GM21723 (cell line): ENCODE results near the gene DYSF.
"Not testable (repeated sequence)": the region's sequence is repeated elsewhere in the genome, so short reads cannot be mapped to it uniquely, and the experiment has no call there.

ENCODE experiments used
- ATAC-seq: cut with Tn5 transposase; IDR thresholded peaks from one replicate; pipeline ENCODE4 v1.9.1; 2021; ENCODE audit warnings: mild to moderate bottlenecking, moderate library complexity; ENCODE audit not compliant: unreplicated experiment

Gene DYSF

GRCh38 chr2:71633086-71633485, 179.7 kb downstream of the DYSF start:
- no peak for ATAC-seq

GRCh38 chr2:71634567-71634966, 181.2 kb downstream of the DYSF start:
- ATAC-seq = no peak

DNA sequence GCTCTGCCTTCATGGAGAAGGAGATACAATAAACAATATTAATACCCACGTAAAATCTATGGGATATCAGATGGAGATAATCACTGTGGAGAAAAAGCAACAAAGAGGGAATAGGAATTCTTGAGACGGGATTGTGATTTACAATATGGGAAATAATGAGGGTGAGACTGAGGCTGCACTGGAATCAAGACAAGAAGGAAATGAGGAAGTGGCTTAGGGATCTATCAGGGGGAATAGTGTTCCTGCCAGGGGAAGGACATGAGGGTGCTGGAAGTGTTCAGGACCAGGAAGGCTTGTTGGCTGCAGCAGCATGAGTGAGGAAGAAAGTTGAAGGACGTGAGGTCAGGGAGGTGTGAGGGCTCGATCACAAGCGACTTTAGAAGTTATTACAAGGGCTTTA, 182.4 kb downstream of the DYSF start:
- no peak for ATAC-seq

GRCh38 chr2:71637168-71637567, 183.8 kb downstream of the DYSF start:
- no peak for ATAC-seq

DNA sequence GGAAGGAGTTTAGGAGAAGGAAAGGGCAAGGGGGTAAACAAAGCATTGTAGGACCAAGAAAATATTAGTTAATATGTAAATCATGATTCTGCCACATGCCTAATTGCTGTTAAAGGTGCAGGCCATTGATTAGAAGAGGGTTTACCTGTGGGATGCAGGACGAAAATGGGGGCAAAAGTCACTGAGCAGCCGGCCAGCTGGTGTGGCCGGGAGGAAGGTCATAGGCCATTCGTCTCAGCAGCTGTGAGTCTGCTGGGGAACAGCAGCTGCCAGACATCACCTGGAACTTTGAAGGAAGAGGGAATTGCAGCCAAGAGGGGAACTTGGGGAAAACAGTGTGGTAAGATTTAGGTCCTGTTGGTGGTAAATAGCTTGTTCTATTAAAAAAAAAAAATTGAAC, 184.4 kb downstream of the DYSF start:
- ATAC-seq = no peak

DNA sequence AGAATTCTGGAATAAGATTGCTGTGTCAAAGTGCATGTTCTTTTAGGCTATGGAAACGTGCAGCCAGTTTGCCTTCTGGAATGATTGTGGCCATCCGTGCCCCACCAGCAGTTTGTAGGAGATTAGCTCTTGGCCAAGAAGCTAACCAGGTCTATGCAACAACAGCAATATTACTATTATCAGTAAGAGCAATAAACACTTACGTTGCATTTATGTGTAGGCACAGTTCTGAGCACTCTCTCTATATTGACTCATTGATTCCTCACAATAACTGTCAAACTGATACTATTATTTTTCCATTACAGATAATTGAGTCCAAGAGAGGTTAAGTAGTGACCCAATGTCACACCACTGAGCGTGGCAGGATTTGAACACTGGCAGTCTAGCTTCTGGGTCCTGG, 186.4 kb downstream of the DYSF start:
- no peak for ATAC-seq

- ATAC-seq = no peak
Observed at GRCh38 chr2:71640489-71640888, 187.1 kb downstream of the DYSF start.

DNA sequence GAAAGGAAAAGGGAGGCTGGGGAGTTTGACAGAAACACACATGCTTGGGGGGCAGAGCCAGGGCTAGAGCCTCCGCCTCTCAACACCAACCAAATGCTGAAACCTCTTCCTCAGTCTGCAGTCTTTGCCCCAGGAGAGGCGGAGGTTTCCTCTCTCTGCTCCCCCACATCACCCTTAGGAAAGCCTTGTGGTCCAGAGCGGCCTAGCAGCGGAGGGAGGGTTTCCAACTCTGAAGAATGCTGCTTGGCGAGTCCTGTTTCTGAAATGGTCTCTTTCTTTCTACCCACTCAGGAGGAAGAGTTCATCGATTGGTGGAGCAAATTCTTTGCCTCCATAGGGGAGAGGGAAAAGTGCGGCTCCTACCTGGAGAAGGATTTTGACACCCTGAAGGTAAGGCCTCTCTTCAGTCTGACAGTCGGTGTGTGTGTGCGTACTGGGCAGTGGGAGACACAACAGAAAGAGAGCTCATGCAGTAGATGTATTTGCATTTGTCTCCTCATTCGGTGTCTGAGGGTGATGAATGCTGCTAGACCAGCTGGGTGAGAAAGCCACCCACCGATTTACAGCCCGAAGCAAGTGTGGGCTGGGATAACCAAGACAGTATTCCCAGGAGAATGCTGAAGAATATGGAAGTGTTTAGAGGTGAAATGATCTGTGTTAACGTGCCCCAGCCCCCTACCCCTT, 190.5 kb downstream of the DYSF start:
- ATAC-seq = no peak

DNA sequence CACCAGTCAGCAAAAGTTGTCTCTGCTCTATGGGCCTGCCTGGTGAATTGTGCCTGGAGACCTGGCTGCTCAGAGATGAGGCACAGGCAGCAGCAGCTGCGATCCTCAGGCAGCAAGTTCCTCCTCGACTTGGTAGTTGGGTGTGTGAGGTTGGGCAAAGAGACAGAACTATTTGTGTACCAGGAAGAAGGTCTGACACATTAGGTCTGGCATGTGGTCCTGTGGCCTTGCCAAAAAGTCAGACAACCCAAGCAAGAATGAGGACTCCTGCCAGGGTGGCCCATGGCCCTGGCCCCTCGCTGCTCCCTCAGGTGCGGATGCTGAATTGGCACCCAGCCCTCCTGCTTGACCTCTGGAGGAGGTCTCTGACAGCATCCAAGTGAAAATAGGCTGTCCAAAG, 192.7 kb downstream of the DYSF start:
- no peak for ATAC-seq

DNA sequence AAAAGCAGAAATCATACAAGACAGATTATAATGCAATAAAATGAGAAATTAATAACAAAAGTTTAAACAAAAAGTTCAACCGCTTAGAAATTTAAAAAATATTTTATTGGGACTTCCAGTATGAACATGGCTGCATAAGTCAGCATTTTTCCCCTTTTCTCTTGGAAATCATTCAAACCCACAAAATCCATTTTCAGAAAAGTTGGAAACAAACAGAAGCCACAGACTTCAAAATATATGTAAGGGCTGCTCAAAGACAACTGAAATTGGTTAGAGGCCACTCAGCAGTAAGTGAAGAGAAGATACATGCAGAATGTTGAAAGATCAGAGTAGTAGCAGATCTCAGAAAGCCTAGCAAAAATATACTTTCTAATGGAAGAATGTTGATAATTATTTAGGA, 194.0 kb downstream of the DYSF start:
- ATAC-seq = no peak

GRCh38 chr2:71655498-71655897, 202.1 kb downstream of the DYSF start:
- no peak for ATAC-seq

GRCh38 chr2:71658256-71658655, 204.9 kb downstream of the DYSF start:
- not testable (repeated sequence) for ATAC-seq

GRCh38 chr2:71658771-71659170, 205.4 kb downstream of the DYSF start:
- no peak for ATAC-seq

DNA sequence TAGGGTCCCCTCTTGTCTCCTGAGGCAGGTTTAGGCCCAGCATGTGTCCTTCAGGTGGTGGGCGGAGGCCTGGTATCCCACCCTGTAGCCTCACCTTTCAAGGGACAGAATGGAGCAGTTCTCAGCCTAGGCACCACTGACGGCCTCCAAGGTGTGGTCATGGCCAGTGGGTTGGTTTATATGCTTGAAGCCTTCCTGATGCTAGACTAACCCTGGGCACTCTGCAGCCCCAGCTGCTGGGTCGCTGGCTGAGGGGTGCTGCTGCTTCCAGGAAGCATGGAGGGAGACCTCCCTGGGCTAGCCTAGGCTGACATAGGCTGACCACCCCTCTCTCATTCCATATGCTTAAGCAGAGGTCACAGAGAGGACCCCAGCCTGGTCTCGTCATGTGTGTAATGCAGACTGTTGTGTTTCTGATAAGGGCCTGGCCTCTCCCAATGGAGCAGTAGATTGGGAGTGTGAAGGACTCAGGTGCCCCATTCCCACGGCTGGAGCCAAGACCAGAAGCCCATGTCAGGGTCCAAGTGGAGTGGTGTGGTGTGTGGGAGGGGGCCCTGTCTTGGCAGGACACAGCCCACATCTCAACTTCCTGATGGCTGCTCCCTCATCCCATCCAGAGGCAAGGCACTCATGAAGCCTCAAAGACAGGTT, 206.6 kb downstream of the DYSF start:
- no peak for ATAC-seq

GRCh38 chr2:71661782-71662181, 208.4 kb downstream of the DYSF start:
- ATAC-seq = no peak

- no peak for ATAC-seq
Observed at GRCh38 chr2:71662665-71663394, 209.5 kb downstream of the DYSF start.

- ATAC-seq = no peak
Observed at GRCh38 chr2:71664161-71664560, 210.8 kb downstream of the DYSF start.

DNA sequence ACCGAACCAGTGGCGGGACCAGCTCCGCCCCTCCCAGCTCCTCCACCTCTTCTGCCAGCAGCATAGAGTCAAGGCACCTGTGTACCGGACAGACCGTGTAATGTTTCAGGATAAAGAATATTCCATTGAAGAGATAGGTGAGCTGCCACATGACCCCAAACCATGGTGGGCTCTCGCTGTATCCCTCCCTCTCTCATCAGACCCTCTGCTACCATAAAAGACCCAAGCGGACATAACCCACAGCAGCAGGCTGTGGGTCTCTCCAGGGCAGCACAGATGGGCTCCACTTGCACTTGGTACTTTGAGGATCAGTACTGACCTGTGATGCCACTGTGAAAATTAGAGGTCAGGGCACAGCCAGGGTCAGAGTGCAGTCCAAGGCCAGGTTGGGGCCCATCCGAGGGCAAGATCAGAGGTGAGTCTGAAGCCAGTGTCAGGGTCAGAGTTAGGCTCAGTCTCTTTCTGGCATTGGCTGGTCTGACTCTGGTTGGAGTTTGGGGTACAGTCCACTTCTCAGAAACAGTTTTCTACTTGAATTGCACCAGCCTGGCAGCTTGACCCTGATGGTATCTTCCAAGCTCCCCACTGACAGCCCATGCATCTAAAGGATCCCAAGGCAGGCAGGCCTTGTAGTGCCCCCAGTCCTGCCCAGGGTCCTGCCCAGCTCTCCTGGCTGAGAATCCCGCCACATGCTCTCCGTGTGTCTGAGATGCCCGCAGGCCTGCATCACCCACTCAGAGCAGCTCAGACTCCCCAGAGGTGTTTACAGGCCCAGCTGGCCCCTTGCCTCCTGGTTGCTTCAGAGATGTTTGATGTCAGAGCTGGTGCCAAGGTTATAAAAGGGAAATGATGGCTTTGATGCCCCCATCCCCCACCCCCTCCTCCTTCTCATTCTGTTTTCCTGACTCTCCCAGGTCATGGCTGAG, 212.1 kb downstream of the DYSF start:
- ATAC-seq = no peak

GRCh38 chr2:71666094-71666474, 212.7 kb downstream of the DYSF start:
- no peak for ATAC-seq

DNA sequence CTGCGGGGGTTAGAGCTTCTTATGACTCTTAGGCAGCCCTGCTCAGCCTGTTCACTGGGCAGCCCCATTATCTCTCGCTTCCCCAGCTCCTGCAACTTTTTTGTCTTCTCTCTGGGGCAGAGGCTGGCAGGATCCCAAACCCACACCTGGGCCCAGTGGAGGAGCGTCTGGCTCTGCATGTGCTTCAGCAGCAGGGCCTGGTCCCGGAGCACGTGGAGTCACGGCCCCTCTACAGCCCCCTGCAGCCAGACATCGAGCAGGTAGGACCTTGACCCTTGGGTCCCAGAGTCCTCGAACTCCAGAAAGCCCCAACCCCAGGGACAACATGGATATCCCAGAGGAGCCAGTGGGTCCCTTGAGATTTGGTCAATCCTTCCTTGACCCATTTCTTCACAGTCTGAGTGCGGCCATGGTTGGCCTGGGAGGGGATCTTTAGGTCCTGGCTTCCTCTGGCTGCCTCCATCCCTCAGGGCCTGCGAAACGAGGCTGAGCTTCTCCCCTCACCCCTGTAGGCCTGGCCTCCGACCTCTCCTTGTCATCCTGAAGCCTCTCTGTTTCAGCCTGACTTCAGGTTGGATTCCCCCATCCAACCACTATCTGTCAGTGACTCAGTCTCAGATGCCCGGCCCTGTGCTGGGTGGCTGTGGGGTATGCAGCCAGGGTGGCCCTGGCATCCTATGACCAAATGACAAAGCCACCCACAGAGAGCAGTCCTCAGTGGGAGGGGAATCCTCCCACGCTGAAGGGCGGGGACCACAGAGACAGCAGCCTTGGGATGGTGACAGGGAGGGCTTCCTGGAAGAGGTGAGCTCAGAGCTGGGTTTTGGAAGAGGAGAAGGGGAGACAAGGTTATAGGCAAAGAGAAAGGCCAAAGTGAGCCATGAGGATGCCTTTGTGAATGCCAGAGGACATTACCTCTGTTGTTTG, 214.2 kb downstream of the DYSF start:
- ATAC-seq = no peak
